Measurements from ENCODE around the gene CTTNBP2NL.
A peak's percentile ranks its signal among the peaks of the same experiment; 100 is the strongest.
"Not testable (repeated sequence)": the region's sequence is repeated elsewhere in the genome, so short reads cannot be mapped to it uniquely, and the experiment has no call there.

Gene CTTNBP2NL

GRCh38 chr1:112462953-112463279 lies 66.9 kb downstream of the CTTNBP2NL start:
- Histone ChIP-seq H3K4me1 (ENCODE audit: low read depth, poor library complexity, severe bottlenecking) (no peaks in the 10 kb centered on the region), H3K4me3 (IDR thresholded peaks at IDR 0.05; ENCODE audit: insufficient read depth, low read depth, low read length) (no peak overlapping the region), H4K20me1 (ENCODE audit: insufficient read depth) (no peaks in the 10 kb centered on the region), H3K36me3 (ENCODE audit: insufficient read depth) (no peaks in the 10 kb centered on the region), H3K27me3 (ENCODE audit: insufficient read depth, low read depth) (no peaks in the 10 kb centered on the region), H3K27ac (no peak overlapping the region), H3K9ac (no peak overlapping the region), H2AFZ (ENCODE audit: low read depth) (no peak overlapping the region), H3K4me2 (no peak overlapping the region), H3K79me2 (ENCODE audit: insufficient read depth, low read depth) (no peaks in the 10 kb centered on the region)
- TF ChIP-seq CTCF (conservative IDR thresholded peaks at IDR 0.05; ENCODE audit: low read depth, low read length), result no peak

- H3K27me3 ChIP-seq (ENCODE audit: insufficient read depth, low read depth), result no peaks in the 10 kb centered on the region
Measured at GRCh38 chr1:112464501-112464900, 68.5 kb downstream of the CTTNBP2NL start.

GRCh38 chr1:112465122-112465521 lies 69.1 kb downstream of the CTTNBP2NL start:
- H2AFZ ChIP-seq (ENCODE audit: low read depth), result peak overlapping the region; percentile 88; the same call in 1 of the 2 replicates
- no peaks in the 10 kb centered on the region for H3K4me1 ChIP-seq (ENCODE audit: low read depth, poor library complexity, severe bottlenecking)
- no peaks in the 10 kb centered on the region for H3K79me2 ChIP-seq (ENCODE audit: insufficient read depth, low read depth)
- no peak overlapping the region for H3K4me2 ChIP-seq
- H3K9ac ChIP-seq, result no peak overlapping the region
- H3K4me3 ChIP-seq (IDR thresholded peaks at IDR 0.05; ENCODE audit: insufficient read depth, low read depth, low read length), result no peak overlapping the region
- H3K27ac ChIP-seq, result no peak overlapping the region
- H3K36me3 ChIP-seq (ENCODE audit: insufficient read depth), result no peaks in the 10 kb centered on the region
- H3K27me3 ChIP-seq (ENCODE audit: insufficient read depth, low read depth), result no peaks in the 10 kb centered on the region
- no peaks in the 10 kb centered on the region for H4K20me1 ChIP-seq (ENCODE audit: insufficient read depth)
- TF ChIP-seq CTCF (conservative IDR thresholded peaks at IDR 0.05; ENCODE audit: low read depth, low read length), result no peak

More at GRCh38 chr1:112464501-112464900, 68.5 kb downstream of the CTTNBP2NL start:
- H3K27ac ChIP-seq, result no peak overlapping the region
- H3K36me3 ChIP-seq (ENCODE audit: insufficient read depth), result no peaks in the 10 kb centered on the region
- no peaks in the 10 kb centered on the region for H3K4me1 ChIP-seq (ENCODE audit: low read depth, poor library complexity, severe bottlenecking)
- no peak for TF ChIP-seq CTCF (conservative IDR thresholded peaks at IDR 0.05; ENCODE audit: low read depth, low read length)
- no peak overlapping the region for H3K4me2 ChIP-seq
- no peak overlapping the region for H3K9ac ChIP-seq
- no peak overlapping the region for H2AFZ ChIP-seq (ENCODE audit: low read depth)
- H4K20me1 ChIP-seq (ENCODE audit: insufficient read depth), result no peaks in the 10 kb centered on the region
- no peaks in the 10 kb centered on the region for H3K79me2 ChIP-seq (ENCODE audit: insufficient read depth, low read depth)
- no peak overlapping the region for H3K4me3 ChIP-seq (IDR thresholded peaks at IDR 0.05; ENCODE audit: insufficient read depth, low read depth, low read length)

- TF ChIP-seq CTCF (conservative IDR thresholded peaks at IDR 0.05; ENCODE audit: low read depth, low read length), result peak; percentile 76
- H3K9ac ChIP-seq, result no peak overlapping the region
- H3K27me3 ChIP-seq (ENCODE audit: insufficient read depth, low read depth), result no peaks in the 10 kb centered on the region
- H2AFZ ChIP-seq (ENCODE audit: low read depth), result peak overlapping the region; percentile 88
- peak overlapping the region; percentile 54 for H3K4me2 ChIP-seq
- H4K20me1 ChIP-seq (ENCODE audit: insufficient read depth), result no peaks in the 10 kb centered on the region
- no peaks in the 10 kb centered on the region for H3K36me3 ChIP-seq (ENCODE audit: insufficient read depth)
- no peak overlapping the region for H3K27ac ChIP-seq
- H3K79me2 ChIP-seq (ENCODE audit: insufficient read depth, low read depth), result no peaks in the 10 kb centered on the region
- no peaks in the 10 kb centered on the region for H3K4me1 ChIP-seq (ENCODE audit: low read depth, poor library complexity, severe bottlenecking)
- H3K4me3 ChIP-seq (IDR thresholded peaks at IDR 0.05; ENCODE audit: insufficient read depth, low read depth, low read length), result no peak overlapping the region
Measured at GRCh38 chr1:112466078-112466660, 70.2 kb downstream of the CTTNBP2NL start.

- not testable (repeated sequence) for H3K9ac ChIP-seq; H3K4me3 ChIP-seq (IDR thresholded peaks at IDR 0.05; ENCODE audit: insufficient read depth, low read depth, low read length); H3K4me1 ChIP-seq (ENCODE audit: low read depth, poor library complexity, severe bottlenecking); H3K36me3 ChIP-seq (ENCODE audit: insufficient read depth); H3K27ac ChIP-seq; H3K27me3 ChIP-seq (ENCODE audit: insufficient read depth, low read depth); H4K20me1 ChIP-seq (ENCODE audit: insufficient read depth); H2AFZ ChIP-seq (ENCODE audit: low read depth); H3K79me2 ChIP-seq (ENCODE audit: insufficient read depth, low read depth); H3K4me2 ChIP-seq
Measured at GRCh38 chr1:112470324-112470723, 74.3 kb downstream of the CTTNBP2NL start.
